Endodermal cell (in vitro differentiated cells): ENCODE data around the gene SMC1B. TPM values are rescaled to one million over a fixed set of nuclear protein-coding genes. Genes with fewer than 3 reads are reported as not detected.

ENCODE experiments used
- DNase-seq: peaks from one replicate; pipeline ENCODE4 v3.0.0-alpha.2; 2017
- H3K27ac ChIP-seq: 2 replicates; pipeline ENCODE4 v1.5.1; 2013; ENCODE audit warnings: mild to moderate bottlenecking, low read depth, low read length, moderate library complexity
- H3K27me3 ChIP-seq: 2 replicates; pipeline ENCODE4 v1.6.1; 2013; ENCODE audit warnings: mild to moderate bottlenecking, low read length, moderate library complexity; ENCODE audit not compliant: insufficient read depth, control insufficient read depth, poor library complexity, severe bottlenecking
- H3K36me3 ChIP-seq: 2 replicates; pipeline ENCODE4 v1.7.0; 2013; ENCODE audit warnings: mild to moderate bottlenecking, low read length, moderate library complexity; ENCODE audit not compliant: control insufficient read depth, insufficient read depth
- H3K4me1 ChIP-seq: one replicate; pipeline ENCODE4 v1.7.0; 2013; ENCODE audit warnings: low read length; ENCODE audit not compliant: control insufficient read depth, insufficient read depth
- H3K4me3 ChIP-seq: 2 replicates; pipeline ENCODE4 v1.5.1; 2013; ENCODE audit warnings: mild to moderate bottlenecking, low read length, moderate library complexity
- H3K9ac ChIP-seq: 2 replicates; pipeline ENCODE4 v1.6.1; 2013; ENCODE audit warnings: mild to moderate bottlenecking, low read length, moderate library complexity; ENCODE audit not compliant: poor library complexity, severe bottlenecking; ENCODE audit errors: extremely low read depth
- H3K9me3 ChIP-seq: 2 replicates; pipeline ENCODE4 v1.6.1; 2013; ENCODE audit warnings: mild to moderate bottlenecking, low read length, moderate library complexity; ENCODE audit not compliant: control insufficient read depth
- H3K27ac Mint-ChIP-seq: 2 replicates; pipeline ENCODE4 v1.8.0; 2020; ENCODE audit warnings: mixed read lengths
- H3K27me3 Mint-ChIP-seq: 2 replicates; pipeline ENCODE4 v1.8.0; 2021; ENCODE audit warnings: mild to moderate bottlenecking, mixed read lengths; ENCODE audit not compliant: insufficient read depth
- H3K36me3 Mint-ChIP-seq: 2 replicates; pipeline ENCODE4 v1.8.0; 2020; ENCODE audit warnings: low read depth, mixed read lengths
- H3K4me1 Mint-ChIP-seq: 2 replicates; pipeline ENCODE4 v1.8.0; 2020; ENCODE audit warnings: mixed read lengths
- H3K4me3 Mint-ChIP-seq: 2 replicates; pipeline ENCODE4 v1.8.0; 2020; ENCODE audit warnings: mild to moderate bottlenecking, moderate library complexity, mixed read lengths
- H3K9me3 Mint-ChIP-seq: 2 replicates; pipeline ENCODE4 v1.8.0; 2020; ENCODE audit warnings: mild to moderate bottlenecking, mixed read lengths
- CTCF ChIP-seq: fragments of 200-600 bp; sonication (generic); conservative IDR thresholded peaks from 2 replicates; pipeline ENCODE4 v1.5.0; 2021; ENCODE audit warnings: antibody characterized with exemption, mild to moderate bottlenecking
- WGBS, 2 experiments: methylation state at CpG; one replicate each; pipeline versions ENCODE4 v1.1.5 to v1.1.7; 2013; ENCODE audit warnings: missing lambda C conversion rate in 2 of 2, mixed read lengths in 1 of 2; ENCODE audit not compliant: insufficient coverage in 1 of 2, insufficient read length in 1 of 2; 5-methylcytosine and 5-hydroxymethylcytosine counted together
- total RNA-seq, 2 donors: library from RNA; stranded (reverse); fragmentation: NEBNext Ultra II Directional in 1 of 2; extraction: Animal tissue kit (Norgen Biotek cat#: 25700) in 1 of 2; gene quantifications; 2 replicates in 1 of 2; 3 replicates in 1 of 2; pipeline ENCODE4 v1.2.1, GENCODE V29; 2021

SMC1B gene
- total RNA-seq, 2 donors from 2014 or later = 0.11 TPM; not detected in 1

- H3K9ac ChIP-seq = no peak overlapping the region
- DNase-seq = peak; percentile 11
- Mint-ChIP-seq H3K36me3 (peaks cover 8% of the 10 kb centered on the region), H3K4me3 (no peak overlapping the region), H3K27me3 (peaks cover 3% of the 10 kb centered on the region), H3K27ac (no peak overlapping the region), H3K9me3 (peaks cover 3% of the 10 kb centered on the region), H3K4me1 (no peaks in the 10 kb centered on the region)
- no peak for TF ChIP-seq CTCF
- no peak overlapping the region for H3K4me3 ChIP-seq
- no peak overlapping the region for H3K27ac ChIP-seq
- H3K27me3 ChIP-seq = no peaks in the 10 kb centered on the region
- no peaks in the 10 kb centered on the region for H3K36me3 ChIP-seq
- WGBS, 2 experiments = 91 to 92% methylated on average over 12 to 18 of the region's 18 CpGs
- H3K4me1 ChIP-seq = no peaks in the 10 kb centered on the region
- H3K9me3 ChIP-seq = no peaks in the 10 kb centered on the region
Measured at GRCh38 chr22:45429981-45430775, 16.8 kb upstream of the SMC1B start.

GRCh38 chr22:45429424-45429823 is 16.0 kb upstream of the SMC1B start:
- H3K36me3 Mint-ChIP-seq = peaks cover 8% of the 10 kb centered on the region
- no peaks in the 10 kb centered on the region for H3K36me3 ChIP-seq
- no peaks in the 10 kb centered on the region for H3K4me1 ChIP-seq
- no peak for TF ChIP-seq CTCF
- peaks cover 3% of the 10 kb centered on the region for H3K27me3 Mint-ChIP-seq
- H3K27ac Mint-ChIP-seq = no peak overlapping the region
- H3K9me3 ChIP-seq = no peaks in the 10 kb centered on the region
- H3K27me3 ChIP-seq = no peaks in the 10 kb centered on the region
- no peak for DNase-seq
- H3K27ac ChIP-seq = no peak overlapping the region
- no peak overlapping the region for H3K4me3 ChIP-seq
- H3K9ac ChIP-seq = no peak overlapping the region
- no peak overlapping the region for H3K4me3 Mint-ChIP-seq
- H3K4me1 Mint-ChIP-seq = no peaks in the 10 kb centered on the region
- peaks cover 3% of the 10 kb centered on the region for H3K9me3 Mint-ChIP-seq
- WGBS, 2 experiments = 88 to 92% methylated on average over 4 to 10 of the region's 10 CpGs

- Mint-ChIP-seq H3K27ac (no peak overlapping the region), H3K27me3 (peaks cover 3% of the 10 kb centered on the region)
Measured at GRCh38 chr22:45428391-45429385, 15.3 kb upstream of the SMC1B start.

More at GRCh38 chr22:45428391-45429385, 15.3 kb upstream of the SMC1B start:
- Histone ChIP-seq H3K36me3 (no peaks in the 10 kb centered on the region), H3K9me3 (no peaks in the 10 kb centered on the region), H3K27me3 (no peaks in the 10 kb centered on the region), H3K9ac (no peak overlapping the region), H3K27ac (no peak overlapping the region), H3K4me3 (no peak overlapping the region), H3K4me1 (no peaks in the 10 kb centered on the region)
- TF ChIP-seq CTCF = no peak
- H3K9me3 Mint-ChIP-seq = peaks cover 3% of the 10 kb centered on the region
- DNase-seq = no peak
- 92% methylated on average over 14 to 19 of the region's 19 CpGs for WGBS, 2 experiments
- H3K4me1 Mint-ChIP-seq = no peaks in the 10 kb centered on the region
- no peak overlapping the region for H3K4me3 Mint-ChIP-seq
- peaks cover 8% of the 10 kb centered on the region for H3K36me3 Mint-ChIP-seq
